Muscle layer of duodenum (tissue), 2 donors: ENCODE measurements around the gene WTAP.
"Not testable (repeated sequence)": the region's sequence is repeated elsewhere in the genome, so short reads cannot be mapped to it uniquely, and the experiment has no call there.

Source experiments
- H3K27ac ChIP-seq: one replicate; pipeline ENCODE4 v1.7.0; 2013; ENCODE audit warnings: mild to moderate bottlenecking, low read length
- H3K27me3 ChIP-seq: one replicate; pipeline ENCODE4 v1.7.0; 2013; ENCODE audit warnings: low read depth, mild to moderate bottlenecking, control low read depth, low read length
- H3K36me3 ChIP-seq, 2 donors: one replicate each; pipeline ENCODE4 v1.7.0; 2013; ENCODE audit warnings: low read length in 2 of 2, control low read depth in 1 of 2, mild to moderate bottlenecking in 1 of 2; ENCODE audit not compliant: insufficient read depth in 2 of 2, control insufficient read depth in 1 of 2
- H3K4me1 ChIP-seq, 2 donors: one replicate each; pipeline ENCODE4 v1.7.0; 2013; ENCODE audit warnings: low read length in 2 of 2, mild to moderate bottlenecking in 2 of 2, control low read depth in 1 of 2, moderate library complexity in 1 of 2; ENCODE audit not compliant: insufficient read depth in 2 of 2, control insufficient read depth in 1 of 2
- H3K4me3 ChIP-seq, 2 donors: one replicate each; pipeline ENCODE4 v1.7.0; 2013; ENCODE audit warnings: low read length in 2 of 2, low read depth in 1 of 2, mild to moderate bottlenecking in 1 of 2
- H3K9me3 ChIP-seq, 2 donors: one replicate each; pipeline ENCODE4 v1.7.0; 2013; ENCODE audit warnings: low read length in 2 of 2, control low read depth in 1 of 2, mild to moderate bottlenecking in 1 of 2; ENCODE audit not compliant: control insufficient read depth in 1 of 2
- donor health status: healthy.

Gene WTAP

GRCh38 chr6:159794976-159795375 lies 67.7 kb downstream of the WTAP start:
- not testable (repeated sequence) for H3K9me3 ChIP-seq, H3K27me3 ChIP-seq, H3K27ac ChIP-seq, H3K4me3 ChIP-seq
- Histone ChIP-seq H3K4me1 (peaks cover 13 to 21% of the 10 kb centered on the region in 2 donors), H3K36me3 (peaks cover 24 to 36% of the 10 kb centered on the region in 2 donors)

DNA sequence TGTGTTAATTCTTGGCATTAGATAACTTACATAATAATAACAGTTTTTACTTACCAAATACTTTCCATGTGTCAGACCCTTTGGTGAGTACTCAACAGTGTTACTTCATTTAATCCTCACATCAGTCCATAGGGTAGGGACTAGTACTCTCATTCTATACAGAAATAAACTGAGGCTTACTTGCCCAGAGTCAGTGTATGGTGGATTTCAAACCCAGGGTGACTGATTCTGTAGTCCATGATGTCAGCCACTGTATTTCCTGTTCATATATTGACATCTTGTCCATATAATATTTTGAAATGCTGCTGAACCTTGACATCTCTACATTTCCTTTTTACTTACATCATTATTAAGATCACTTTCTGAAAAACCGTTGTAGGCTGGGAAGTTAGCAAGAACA lies 70.2 kb downstream of the WTAP start:
- no peak overlapping the region for H3K4me3 ChIP-seq
- no peaks in the 10 kb centered on the region for H3K9me3 ChIP-seq
- H3K27ac ChIP-seq: no peak overlapping the region
- H3K36me3 ChIP-seq: peaks cover 24 to 40% of the 10 kb centered on the region in 2 donors
- no peaks in the 10 kb centered on the region for H3K27me3 ChIP-seq
- H3K4me1 ChIP-seq: peaks cover 0 to 3% of the 10 kb centered on the region in 2 donors

DNA sequence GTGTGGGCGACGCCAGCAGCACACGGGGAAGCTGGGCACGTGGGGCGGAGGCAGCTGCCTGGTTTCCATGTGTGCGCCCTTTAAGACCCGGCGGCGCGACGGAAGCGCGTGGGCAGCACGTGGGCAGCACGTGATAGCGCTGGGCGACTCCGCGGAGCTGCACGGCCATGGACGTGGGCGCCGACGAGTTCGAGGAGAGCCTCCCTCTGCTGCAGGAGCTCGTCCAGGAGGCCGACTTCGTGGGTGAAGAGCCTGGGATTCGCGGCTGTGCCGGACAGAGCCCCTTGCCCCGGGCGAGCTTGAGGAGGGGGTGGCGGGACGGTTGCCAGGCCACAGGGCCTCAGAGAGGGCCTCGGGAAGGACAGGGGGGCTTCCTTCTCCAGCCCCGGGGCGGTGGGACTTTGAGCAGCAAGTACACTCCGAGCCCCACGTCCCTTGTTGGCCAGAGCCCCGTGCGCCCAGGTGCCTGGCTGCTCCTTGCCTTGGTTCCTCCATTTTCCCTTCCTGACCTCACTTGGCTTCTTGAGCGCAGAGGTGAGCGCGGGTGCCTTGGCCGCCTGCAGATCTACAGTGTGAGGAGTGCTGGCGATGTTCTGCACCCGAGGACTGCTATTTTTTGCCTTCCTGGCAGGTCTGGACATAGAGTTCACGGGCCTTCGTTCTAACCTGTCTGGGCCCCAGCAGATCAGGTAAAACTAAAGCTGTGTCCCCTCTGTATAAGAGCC lies 73.0 kb downstream of the WTAP start, which contains the start of gene PNLDC1:
Gene PNLDC1, plus strand, starts transcription at position 136 of the 725 bp plus-strand sequence. Its CDS starts 32 bp downstream, at position 168.
- Histone ChIP-seq H3K27ac (no peak within 1 kb of the TSS), H3K9me3 (no peaks in the 10 kb centered on the region), H3K4me1 (no peaks in the 10 kb centered on the region), H3K27me3 (no peaks in the 10 kb centered on the region), H3K36me3 (peaks cover 24 to 40% of the 10 kb centered on the region in 2 donors), H3K4me3 (no peak within 1 kb of the TSS)

DNA sequence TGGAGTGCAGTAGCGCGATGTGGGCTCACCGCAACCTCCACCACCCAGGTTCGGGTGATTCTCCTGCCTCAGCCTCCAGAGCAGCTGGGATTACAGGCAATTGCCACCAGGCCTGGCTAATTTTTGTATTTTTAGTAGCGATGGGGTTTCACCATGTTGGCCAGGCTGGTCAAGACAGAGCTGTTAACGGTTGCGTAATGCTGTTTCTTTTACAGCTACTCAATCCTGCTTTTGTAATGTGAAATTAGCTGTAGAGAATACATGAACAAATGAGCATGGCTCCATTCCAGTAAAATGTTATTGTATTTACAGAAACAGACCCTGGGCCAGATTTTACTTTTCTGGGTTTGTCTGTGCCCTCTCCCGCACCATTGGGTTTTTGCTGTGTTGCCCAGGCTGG lies 74.6 kb downstream of the WTAP start:
- no peak overlapping the region for H3K27ac ChIP-seq
- H3K27me3 ChIP-seq: no peaks in the 10 kb centered on the region
- no peaks in the 10 kb centered on the region for H3K9me3 ChIP-seq
- no peak overlapping the region for H3K4me3 ChIP-seq
- H3K36me3 ChIP-seq: peaks cover 24 to 33% of the 10 kb centered on the region in 2 donors
- no peaks in the 10 kb centered on the region for H3K4me1 ChIP-seq

- Histone ChIP-seq H3K36me3 (peaks cover 2 to 9% of the 10 kb centered on the region in 2 donors), H3K27me3 (no peaks in the 10 kb centered on the region), H3K4me3 (no peak overlapping the region), H3K4me1 (no peaks in the 10 kb centered on the region), H3K27ac (no peak overlapping the region), H3K9me3 (no peaks in the 10 kb centered on the region)
Measured at GRCh38 chr6:159804504-159804903, 77.2 kb downstream of the WTAP start.

DNA sequence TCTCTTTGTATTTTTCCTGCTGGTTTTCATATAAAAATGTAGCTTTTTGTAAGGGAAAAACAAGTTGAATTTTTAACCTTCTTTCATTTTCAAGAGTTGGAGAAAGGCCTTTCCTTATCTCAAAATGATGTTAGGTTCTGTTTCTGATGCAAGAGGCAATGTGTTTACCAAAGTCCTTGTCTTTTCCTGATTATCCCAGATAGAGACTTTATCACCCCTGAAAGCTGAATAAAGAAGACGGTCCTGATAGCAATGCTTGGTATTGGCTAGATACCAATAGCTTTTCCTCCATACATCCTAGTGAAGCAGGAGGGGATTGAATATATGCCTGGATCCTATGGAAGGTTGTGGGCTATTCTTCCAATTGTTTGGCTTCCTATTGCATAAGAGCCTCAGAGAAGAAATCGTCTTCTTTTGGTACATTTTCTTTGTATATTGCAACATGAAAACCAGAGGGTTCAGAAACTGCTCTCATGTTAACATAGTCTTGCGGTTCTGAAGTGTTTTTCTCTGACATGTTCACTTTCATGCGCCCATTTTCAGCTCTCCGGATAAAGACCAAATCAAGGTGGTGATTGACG lies 78.2 kb downstream of the WTAP start:
- Histone ChIP-seq H3K4me3 (no peak overlapping the region), H3K4me1 (no peaks in the 10 kb centered on the region), H3K27ac (no peak overlapping the region), H3K27me3 (no peaks in the 10 kb centered on the region), H3K9me3 (no peaks in the 10 kb centered on the region), H3K36me3 (no peaks in the 10 kb centered on the region)
